Tibial artery (tissue), 4 donors: Measurements from ENCODE around the gene INPP4A.

Source experiments
- DNase-seq, 2 donors: peaks; one replicate each; pipeline ENCODE4 v3.0.0-alpha.2; 2019
- H3K27ac ChIP-seq, 2 donors: fragments of 200-600 bp; sonication (generic) in 1 of 2; 1 replicate in 1 of 2; 2 replicates in 1 of 2; pipeline ENCODE4 v1.5.1; 2018 to 2019; ENCODE audit warnings: mild to moderate bottlenecking in 1 of 2
- H3K27me3 ChIP-seq, 2 donors: fragments of 200-600 bp; sonication (generic) in 1 of 2; one replicate each; pipeline versions ENCODE4 v1.5.1 to v1.6.0; 2016 to 2019
- H3K36me3 ChIP-seq, 3 donors: fragments of 200-600 bp; sonication (generic) in 2 of 3; one replicate each; pipeline ENCODE4 v1.5.1; 2016 to 2019; ENCODE audit warnings: mild to moderate bottlenecking in 2 of 3
- H3K4me1 ChIP-seq, 4 donors: fragments of 200-600 bp; sonication (generic) in 2 of 4; 1 replicate in 3 of 4; 2 replicates in 1 of 4; pipeline ENCODE4 v1.5.1; 2016 to 2019
- H3K4me3 ChIP-seq, 2 donors: fragments of 200-600 bp; sonication (generic) in 1 of 2; 1 replicate in 1 of 2; 2 replicates in 1 of 2; pipeline ENCODE4 v1.5.1; 2018 to 2019; ENCODE audit warnings: mild to moderate bottlenecking in 2 of 2
- H3K9me3 ChIP-seq, 3 donors: fragments of 200-600 bp; sonication (generic) in 1 of 3; one replicate each; pipeline ENCODE4 v1.5.1; 2016 to 2019
- CTCF ChIP-seq, 2 experiments: fragments of 200-600 bp in 1 of 2; fragments of 450-650 bp in 1 of 2; IDR thresholded peaks; one replicate each; pipeline ENCODE4 v1.5.1; 2017 to 2019; ENCODE audit warnings: antibody characterized with exemption in 2 of 2, mild to moderate bottlenecking in 1 of 2, moderate library complexity in 1 of 2
- intact Hi-C: fragments of 100-400 bp; cut with DNase I; formaldehyde crosslinking; loops from one replicate; pipeline ENCODE4 v1.15.0; 2023; ENCODE audit warnings: low total_unique reads

Gene INPP4A

GRCh38 chr2:98463988-98464771 is 19.5 kb downstream of the INPP4A start:
- DNase-seq, result no peak

GRCh38 chr2:98464772-98465310 is 20.2 kb downstream of the INPP4A start:
- intact Hi-C loops, result no loop called here
- H3K27me3 ChIP-seq, result no peaks in the 10 kb centered on the region
- H3K27ac ChIP-seq, result no peak overlapping the region
- H3K4me3 ChIP-seq, result no peak overlapping the region
- H3K36me3 ChIP-seq, result no peaks in the 10 kb centered on the region
- H3K9me3 ChIP-seq, result no peaks in the 10 kb centered on the region
- no peak for TF ChIP-seq CTCF (IDR thresholded peaks at IDR 0.05)
- DNase-seq, result no peak
- peaks cover 0 to 22% (median 8%) of the 10 kb centered on the region in 4 donors for H3K4me1 ChIP-seq

More at GRCh38 chr2:98463988-98464771, 19.5 kb downstream of the INPP4A start:
- no peaks in the 10 kb centered on the region for H3K36me3 ChIP-seq
- H3K9me3 ChIP-seq, result no peaks in the 10 kb centered on the region
- H3K4me1 ChIP-seq, result peaks cover 0 to 22% (median 11%) of the 10 kb centered on the region in 4 donors
- intact Hi-C loops, result no loop called here
- no peak overlapping the region for H3K27ac ChIP-seq
- H3K27me3 ChIP-seq, result no peaks in the 10 kb centered on the region
- TF ChIP-seq CTCF (IDR thresholded peaks at IDR 0.05), result no peak
- no peak overlapping the region for H3K4me3 ChIP-seq

- Histone ChIP-seq H3K4me3 (no peak overlapping the region), H3K27me3 (no peaks in the 10 kb centered on the region), H3K27ac (no peak overlapping the region), H3K36me3 (no peaks in the 10 kb centered on the region), H3K9me3 (no peaks in the 10 kb centered on the region), H3K4me1 (peaks cover 0 to 22% (median 8%) of the 10 kb centered on the region in 4 donors)
- TF ChIP-seq CTCF (IDR thresholded peaks at IDR 0.05), result no peak
- DNase-seq, result peak in 1 of 2 donors; percentile 40
- intact Hi-C loops, result no loop called here
These were observed 21.0 kb downstream of the INPP4A start for GRCh38 chr2:98465456-98466226.

GRCh38 chr2:98467082-98467536 is 22.5 kb downstream of the INPP4A start:
- Histone ChIP-seq H3K27me3 (no peaks in the 10 kb centered on the region), H3K4me3 (no peak overlapping the region), H3K27ac (no peak overlapping the region), H3K36me3 (no peaks in the 10 kb centered on the region), H3K4me1 (peaks cover 0 to 22% (median 6%) of the 10 kb centered on the region in 4 donors), H3K9me3 (no peaks in the 10 kb centered on the region)
- intact Hi-C loops, result no loop called here
- no peak for TF ChIP-seq CTCF (IDR thresholded peaks at IDR 0.05)
- DNase-seq, result no peak

- Histone ChIP-seq H3K4me1 (peaks cover 0 to 22% (median 6%) of the 10 kb centered on the region in 4 donors), H3K9me3 (no peaks in the 10 kb centered on the region), H3K27ac (no peak overlapping the region), H3K27me3 (no peaks in the 10 kb centered on the region), H3K36me3 (no peaks in the 10 kb centered on the region), H3K4me3 (no peak overlapping the region)
- intact Hi-C loops, result no loop called here
- no peak for DNase-seq
- TF ChIP-seq CTCF (IDR thresholded peaks at IDR 0.05), result no peak
These were observed 23.0 kb downstream of the INPP4A start for GRCh38 chr2:98467652-98468051.
